HG03045 (cell line): ENCODE measurements around the gene CALM3.

Experiments used
- ATAC-seq: cut with Tn5 transposase; IDR thresholded peaks from one replicate; pipeline ENCODE4 v1.9.1; 2021; ENCODE audit warnings: mild to moderate bottlenecking, moderate library complexity; ENCODE audit not compliant: unreplicated experiment

The CALM3 gene

DNA sequence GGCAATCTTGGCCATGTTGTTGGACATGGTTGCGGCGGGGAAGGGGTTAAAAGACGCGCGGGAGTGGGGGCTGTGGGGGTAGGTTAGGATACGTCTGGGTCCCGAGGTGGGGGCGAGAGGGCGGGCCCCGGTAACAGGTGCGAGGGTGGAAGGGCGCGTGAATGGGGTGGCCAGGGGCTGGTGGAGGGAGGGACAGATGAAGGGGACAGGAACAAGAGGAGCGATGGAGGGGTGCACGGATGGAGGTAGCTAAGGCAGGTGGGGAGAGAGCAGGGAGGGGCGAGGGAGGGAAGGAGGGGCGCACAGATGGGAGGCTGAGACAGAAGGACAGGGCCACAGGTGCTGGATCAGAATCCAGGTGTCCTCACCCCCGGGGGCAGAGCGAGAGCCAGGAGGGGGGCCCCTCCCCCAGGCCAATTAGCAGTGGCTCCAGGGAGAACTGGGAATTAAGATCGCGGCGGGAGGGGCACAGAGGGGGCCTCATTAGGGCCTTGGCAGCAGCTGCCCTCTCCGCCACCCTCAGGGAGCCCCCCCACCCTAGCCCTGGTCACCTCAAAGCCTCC lies 33.6 kb downstream of the CALM3 start:
- no peak for ATAC-seq

DNA sequence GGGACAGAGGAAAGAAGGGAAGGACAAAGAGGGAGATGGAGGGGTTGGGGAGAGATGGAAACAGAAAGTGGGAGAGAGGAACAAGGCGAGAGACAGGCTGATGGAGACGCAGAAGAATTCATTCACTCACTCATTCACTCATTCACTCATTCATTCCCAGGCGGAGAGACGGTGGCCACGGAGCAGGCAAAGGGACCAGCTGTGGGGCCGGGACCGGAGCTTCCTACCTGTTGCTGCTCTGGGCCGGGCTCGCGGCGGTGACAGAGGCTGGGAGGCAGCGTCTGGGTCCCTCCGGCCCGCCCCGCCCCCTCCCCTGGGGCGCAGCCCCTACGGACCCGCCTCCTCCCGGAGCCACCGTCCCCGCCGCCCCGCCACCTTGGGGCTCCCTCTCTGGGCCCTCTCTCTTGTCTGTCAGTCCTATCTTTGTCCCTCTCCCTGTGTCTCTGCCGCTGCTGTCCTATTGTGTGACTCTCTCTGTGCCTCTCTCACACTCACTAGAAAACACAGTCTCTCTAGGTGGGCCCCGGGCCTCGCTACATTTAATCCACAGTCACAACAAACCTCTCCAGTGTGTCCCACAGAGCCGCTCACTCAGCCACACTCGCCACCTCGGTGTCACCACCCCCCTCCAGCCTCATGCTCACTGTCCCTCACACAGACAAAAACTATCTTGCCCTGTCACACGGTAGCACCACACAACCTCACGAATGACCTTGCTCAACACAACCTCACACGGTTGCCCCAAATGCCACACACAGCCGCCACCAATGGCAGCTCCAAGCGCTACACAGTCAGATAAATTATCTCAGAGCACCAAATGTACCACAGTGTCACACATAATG lies 35.0 kb downstream of the CALM3 start, which contains the start of gene GNG8:
Gene GNG8, minus strand, starts transcription at position 283 of the 842 bp plus-strand sequence. CDS start 1,520 bp downstream, outside the sequence.
- no peak for ATAC-seq

DNA sequence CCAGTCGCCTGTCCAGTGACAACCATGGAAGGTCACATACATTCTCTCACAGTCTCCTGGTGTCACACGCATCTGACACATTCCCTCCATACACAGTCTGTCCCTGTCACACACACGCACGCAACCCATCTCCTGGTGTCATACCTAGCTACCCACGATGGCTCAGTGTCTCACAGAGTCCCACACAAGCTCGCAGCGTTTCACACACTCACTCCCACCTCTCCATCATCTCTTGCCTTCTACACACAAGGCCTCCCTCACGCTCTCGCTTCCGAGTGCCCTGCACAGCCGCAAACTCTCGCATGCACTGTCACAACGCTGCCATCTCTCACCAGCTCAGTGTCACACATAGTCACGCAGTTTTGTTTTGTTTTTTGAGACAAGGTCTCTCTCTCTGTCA lies 36.1 kb downstream of the CALM3 start:
- no peak for ATAC-seq

DNA sequence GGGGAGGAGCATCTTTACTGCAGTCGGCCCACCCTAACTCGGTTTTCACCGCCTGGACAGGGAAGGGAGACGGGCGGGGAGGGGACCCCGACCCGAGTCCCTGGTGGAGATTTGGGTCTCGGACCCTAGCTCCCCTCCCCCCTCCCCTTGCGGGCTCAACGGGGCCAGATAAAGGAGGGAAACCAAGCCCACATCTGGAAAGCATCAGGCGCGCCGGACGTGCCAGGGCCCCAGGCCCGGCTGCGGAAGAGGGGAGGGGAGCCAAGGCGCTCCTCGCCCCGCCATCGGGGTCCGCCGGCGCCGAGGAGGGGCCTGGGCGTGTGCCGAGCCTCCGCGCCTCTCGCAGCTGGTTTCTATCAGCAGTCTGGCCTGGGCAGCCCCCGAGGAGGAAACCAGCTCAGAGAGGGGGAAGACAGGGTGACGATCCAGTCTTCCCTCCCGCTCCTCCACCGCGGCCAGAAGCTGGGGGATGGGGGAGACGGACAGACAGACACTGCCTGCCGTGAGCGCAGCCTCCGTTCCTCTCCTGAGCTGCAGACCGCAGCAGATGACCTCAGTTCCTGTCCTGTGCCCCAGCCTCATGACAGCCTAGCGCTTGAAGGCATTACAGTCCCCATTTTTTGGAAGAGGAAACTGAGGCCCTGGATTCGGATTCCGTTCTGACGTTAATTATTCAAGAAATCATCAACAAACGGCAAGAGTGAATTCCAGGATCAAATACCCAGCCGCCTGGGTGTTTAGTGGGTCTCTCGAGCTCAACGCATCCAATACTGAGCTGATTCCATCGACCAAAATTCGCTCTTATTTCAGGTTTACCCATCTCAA lies 38.4 kb downstream of the CALM3 start:
- no peak for ATAC-seq

DNA sequence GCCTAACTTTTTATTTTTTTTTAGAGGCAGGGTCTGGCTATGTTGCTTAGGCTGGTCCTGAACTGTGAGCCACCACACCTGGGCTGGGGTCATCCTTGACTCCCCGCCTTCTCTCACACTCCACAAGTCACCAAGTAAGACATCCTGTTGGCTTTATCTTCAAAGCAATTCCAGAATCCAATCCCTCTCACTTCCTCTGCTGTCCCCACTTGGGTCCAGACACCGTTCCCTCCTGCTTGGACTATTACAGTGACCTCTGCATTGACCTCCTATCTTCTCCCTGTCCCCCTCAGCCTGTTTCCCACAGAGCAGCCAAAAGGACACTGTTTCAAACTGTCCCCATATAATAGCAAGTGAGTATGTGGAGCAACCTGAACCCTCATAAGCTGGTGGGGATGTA lies 39.5 kb downstream of the CALM3 start:
- ATAC-seq, result no peak

DNA sequence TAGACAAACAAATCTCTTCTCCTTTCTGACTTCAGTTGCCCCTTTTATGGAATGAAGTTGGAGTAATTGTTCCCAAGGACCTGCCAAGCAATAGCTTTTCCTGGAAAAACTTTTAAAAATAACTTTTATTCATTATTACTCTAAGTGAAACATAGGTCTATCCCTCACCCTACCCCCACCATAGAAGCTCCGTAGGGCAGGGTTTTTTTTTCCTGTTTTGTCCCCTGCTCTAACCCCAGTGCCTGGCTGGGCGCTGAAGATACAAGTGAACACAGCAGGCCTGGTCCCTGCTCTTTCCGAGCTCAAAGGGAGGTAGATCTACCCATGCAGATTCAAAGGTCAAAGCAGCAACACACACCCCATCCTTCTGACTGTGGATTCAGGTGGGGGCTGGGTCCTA lies 43.6 kb downstream of the CALM3 start:
- ATAC-seq, result no peak

DNA sequence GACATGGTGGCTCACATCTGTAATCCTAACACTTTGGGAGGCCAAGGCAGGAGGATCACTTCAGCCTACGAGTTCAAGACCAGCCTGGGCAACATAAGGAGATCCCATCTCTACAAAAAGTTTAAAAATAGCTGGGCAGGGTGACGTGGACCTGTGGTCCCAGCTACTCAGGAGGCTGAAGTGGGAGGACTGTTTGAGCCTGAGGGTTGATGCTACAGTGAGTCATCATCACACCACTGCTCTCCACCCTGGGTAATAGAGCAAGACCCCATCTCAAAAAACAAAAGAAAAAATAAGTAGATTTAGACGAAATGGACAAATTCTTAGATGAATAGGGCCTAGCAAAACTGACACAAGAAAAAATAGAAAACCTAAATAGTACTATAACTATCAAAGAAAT lies 45.3 kb downstream of the CALM3 start:
- ATAC-seq, result no peak

DNA sequence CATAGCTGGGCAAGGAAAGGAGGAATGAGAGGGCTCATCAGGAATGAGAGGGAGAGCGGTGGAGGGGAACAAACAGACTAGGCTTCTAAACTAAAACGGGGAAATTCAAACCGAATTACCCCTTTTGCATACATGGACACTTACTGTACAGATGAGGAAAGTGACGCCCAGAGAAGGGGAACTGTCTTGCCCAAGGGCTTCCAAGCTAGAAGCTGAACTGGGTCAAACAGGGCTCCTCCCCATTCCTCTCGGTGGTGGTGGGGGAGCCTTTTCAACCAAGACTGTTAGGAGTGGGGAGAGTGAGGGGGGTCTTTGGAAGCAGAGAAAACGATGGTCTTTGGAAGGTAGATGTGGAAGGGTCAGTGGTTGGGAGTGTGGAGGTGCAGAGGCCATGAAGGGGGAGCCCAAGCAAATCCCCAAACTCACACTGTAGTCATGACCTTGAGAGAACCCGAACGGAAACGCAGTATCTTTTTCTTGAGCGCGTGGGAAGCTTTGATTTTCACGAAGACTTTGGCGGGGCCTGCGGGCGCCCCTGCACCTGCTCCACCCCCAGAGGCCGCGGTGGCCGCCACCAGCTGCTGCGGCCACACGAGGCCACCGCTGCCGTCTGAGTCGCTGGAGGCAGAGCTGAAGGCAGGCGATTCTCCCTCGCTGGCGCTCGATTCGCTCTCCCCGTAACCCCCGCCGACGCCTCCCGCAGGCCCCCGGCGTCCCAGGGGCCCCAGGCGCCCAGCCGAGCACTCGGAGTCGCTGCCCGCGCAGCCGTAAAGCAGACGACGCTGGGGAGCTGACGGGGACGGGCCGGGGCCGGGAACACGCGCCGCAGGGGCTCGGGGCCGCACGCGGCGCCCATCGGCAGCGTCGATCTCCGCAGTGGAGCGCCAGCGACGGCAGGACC lies 47.2 kb downstream of the CALM3 start:
- no peak for ATAC-seq

DNA sequence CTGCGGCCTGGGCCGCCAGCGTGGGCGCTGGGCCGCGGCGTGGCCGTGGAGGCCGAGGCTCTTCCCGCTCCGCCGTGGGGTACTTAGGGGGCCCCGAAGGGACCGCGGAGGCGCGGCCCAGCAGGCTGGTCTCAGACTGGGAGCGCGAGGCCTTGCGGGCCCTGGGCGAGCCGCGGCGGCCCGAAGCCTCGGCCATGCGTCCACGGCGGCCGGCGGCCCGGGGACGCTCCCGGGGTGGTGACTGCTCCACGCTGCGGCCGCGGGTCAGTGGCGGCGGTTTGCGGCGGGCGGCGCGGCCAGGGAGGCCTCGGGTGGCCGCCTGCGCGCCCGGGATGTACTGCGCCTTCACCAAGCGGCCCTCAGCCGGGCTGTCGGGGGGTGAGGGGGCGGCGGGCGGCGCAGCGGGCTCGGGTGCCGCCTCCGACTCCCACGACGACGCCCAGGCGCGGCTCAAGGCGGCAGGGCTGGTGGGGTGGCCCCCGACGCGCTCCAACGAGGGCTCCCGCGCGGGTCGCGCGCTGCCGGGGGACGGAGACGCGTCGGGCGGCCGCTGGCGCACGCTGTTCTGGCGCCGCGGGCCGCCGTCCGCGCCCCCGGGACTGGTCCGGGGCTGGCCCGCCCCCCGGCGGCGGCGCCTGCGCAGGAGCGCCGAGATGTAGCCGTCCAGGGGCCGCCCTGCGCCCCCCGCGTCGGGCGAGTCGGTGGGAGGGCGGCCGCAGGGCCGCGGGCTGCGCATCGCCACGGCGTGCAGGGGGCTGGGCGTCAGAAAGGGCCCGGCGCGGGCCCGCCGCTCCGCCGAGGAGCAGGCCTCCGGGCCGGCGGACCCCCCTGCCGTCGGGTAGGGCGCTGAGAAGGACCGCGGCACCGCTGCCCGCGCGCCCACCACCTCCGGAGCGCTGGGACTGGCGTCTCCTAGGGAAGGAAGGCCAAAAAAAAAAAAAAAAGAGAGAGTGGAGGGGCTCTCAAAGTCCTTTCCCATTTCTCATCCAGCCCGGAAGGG lies 48.1 kb downstream of the CALM3 start:
- ATAC-seq, result no peak

DNA sequence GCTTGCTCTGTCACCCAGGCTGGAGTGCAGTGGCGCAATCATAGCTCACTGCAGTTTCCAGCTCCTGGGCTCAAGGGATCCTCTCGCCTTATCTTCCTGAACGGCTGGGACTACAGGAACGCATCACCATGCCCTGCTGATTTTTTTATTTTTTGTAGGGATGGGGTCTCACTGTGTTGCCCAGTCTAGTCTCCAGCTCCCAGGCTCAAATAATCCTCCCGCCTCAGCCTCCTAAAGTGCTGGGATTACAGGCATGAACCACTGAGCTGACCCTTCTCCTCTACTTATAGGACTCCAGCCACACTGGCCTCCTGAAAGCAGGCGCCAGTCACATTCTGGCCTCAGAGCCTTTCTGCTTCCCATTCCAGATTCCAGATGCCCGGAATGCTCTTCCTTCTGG lies 49.3 kb downstream of the CALM3 start:
- no peak for ATAC-seq

DNA sequence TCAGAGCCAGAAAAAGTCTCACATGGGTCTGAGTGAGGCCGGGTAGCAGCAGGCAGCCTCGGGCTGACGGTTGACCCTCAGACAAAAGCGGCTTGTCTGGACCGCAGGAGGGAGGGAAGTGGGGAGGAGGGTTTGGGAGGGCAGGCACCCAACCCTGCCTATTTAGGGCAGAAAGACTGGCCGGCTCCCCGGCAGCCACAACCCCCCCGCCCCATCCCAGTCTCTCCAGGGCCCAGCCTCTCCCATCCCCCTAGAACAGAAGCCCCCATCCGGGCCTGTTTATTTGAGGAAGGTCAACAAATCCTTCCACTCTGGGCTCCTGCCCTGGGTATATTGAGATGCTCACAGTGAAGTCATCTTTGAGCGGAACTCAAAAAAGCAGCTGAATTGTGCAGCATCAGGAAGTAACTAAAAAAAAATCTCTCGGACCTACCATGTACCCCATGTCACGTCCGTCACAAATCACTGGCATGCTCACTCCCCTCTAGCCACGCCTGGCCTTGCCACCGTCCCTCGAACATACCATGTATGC lies 53.6 kb downstream of the CALM3 start:
- no peak for ATAC-seq

DNA sequence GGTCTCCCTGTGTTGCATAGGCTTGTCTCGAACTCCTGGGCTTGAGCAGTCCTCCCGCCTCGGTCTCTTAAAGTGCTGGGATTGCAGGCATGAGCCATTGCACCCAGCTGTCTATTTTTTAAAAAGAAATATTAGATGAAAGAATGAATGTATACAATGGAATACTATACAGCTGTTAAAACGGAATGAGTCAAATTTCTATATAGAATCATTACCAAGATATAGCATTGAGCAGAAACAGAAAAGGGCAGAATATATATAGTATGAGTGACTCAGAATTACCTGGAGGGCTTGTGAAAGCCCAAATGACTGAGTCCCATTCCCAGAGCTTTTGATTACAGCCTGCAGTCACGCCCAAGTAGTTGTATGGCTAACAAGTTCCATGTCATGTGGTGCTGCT lies 55.4 kb downstream of the CALM3 start:
- no peak for ATAC-seq

DNA sequence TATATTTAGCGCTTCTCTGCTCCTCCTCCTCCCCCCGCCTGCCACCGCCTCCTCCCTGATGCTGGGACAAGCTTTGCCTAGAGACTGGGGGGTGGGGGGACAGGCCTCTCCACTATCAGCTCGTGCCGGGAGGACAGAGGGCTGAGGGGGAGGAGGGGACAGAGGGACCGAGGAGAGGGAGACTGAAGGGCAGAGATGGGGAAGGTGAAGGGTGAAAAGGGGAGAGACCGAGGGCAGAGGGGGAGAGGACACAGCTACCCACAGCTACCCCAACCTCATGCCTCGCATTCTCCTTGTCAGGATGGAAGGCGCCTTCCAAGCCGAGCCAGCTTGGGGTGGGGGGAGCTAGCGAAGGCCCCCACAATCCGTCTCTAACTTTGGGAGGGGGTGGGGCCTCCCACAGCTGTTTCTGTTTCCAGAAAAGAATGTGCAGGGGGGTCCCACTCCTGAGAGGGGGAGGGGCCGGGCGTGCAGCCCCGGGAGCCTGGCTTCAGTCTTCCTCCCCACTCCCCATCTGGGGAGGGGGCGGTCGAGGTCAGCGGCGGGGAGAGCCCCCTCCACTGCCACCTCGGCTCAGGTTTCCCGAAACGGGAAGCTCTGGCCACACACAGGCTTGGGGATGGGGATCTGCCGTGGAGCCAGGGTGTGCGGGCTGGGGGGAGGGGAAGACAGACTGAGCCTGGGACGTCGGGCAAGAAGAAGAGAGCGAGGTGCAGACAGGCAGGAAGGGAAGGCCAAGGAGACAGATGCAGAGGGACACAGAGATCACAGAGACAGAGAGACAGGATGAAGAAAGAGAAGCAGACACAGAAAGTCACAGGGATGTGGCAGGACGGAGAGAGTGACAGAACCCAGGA lies 58.2 kb downstream of the CALM3 start:
- no peak for ATAC-seq

DNA sequence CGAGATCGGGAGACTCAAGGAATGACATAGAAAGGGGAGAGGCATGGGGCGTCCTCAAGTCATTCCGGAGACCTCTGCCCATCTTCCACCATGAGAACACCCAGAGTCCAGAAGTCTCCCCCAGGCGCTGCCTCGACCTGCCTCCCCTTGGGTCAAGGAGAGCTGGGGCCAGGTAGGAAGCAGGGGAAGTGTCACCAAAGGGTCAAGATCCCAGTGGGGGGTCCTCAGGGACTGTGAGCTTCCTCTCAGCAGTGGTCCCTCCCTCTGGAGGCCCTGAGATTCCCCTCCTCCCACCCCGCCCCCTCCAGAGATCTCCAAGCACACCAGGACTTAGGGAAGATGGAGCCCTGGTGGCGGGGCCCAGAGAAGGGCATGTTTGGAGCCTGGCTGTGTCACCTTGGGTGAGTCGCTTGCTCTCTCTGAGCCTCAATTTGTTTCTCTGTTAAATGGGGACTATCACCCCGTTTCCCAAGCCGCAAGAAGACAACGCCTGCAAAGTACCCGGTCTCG lies 58.9 kb downstream of the CALM3 start:
- no peak for ATAC-seq
